NCI-H524 treated with DMSO at 0.1 percent for 48 hours (cell line): ENCODE results near the gene RFC5.
"Not testable (repeated sequence)": the region's sequence is repeated elsewhere in the genome, so short reads cannot be mapped to it uniquely, and the experiment has no call there.

ENCODE experiments used
- DNase-seq: peaks from one replicate; lab custom pipeline; 2025; lab: John Stamatoyannopoulos, UW

The RFC5 gene

GRCh38 chr12:118016424-118017264 is at the start of gene RFC5:
TSS of gene RFC5 (plus strand) at chr12:118016703. CDS start at chr12:118016828, 125 bp downstream.
- peak; percentile 79 for DNase-seq

GRCh38 chr12:117967043-117967442 is 49.5 kb upstream of the RFC5 start:
- no peak for DNase-seq

GRCh38 chr12:117967512-117967911 is 49.0 kb upstream of the RFC5 start:
- no peak for DNase-seq

- no peak for DNase-seq
Observed at GRCh38 chr12:117968151-117968789, 48.2 kb upstream of the RFC5 start.

- peak; percentile 41 for DNase-seq
Observed at GRCh38 chr12:117968826-117969659, 47.5 kb upstream of the RFC5 start, which contains the start of gene KSR2. TSS of gene KSR2 (minus strand) at chr12:117968990. CDS start at chr12:117968255, 735 bp downstream.

- no peak for DNase-seq
Observed at GRCh38 chr12:117970334-117970733, 46.2 kb upstream of the RFC5 start.

- peak; percentile 29 for DNase-seq
Observed at GRCh38 chr12:117972301-117972700, 44.2 kb upstream of the RFC5 start.

GRCh38 chr12:117975006-117975405 is 41.5 kb upstream of the RFC5 start:
- DNase-seq, result no peak

GRCh38 chr12:117977373-117977772 is 39.1 kb upstream of the RFC5 start:
- no peak for DNase-seq

- DNase-seq, result peak; percentile 7
Observed at GRCh38 chr12:117980616-117981015, 35.9 kb upstream of the RFC5 start.

- peak; percentile 30 for DNase-seq
Observed at GRCh38 chr12:117981267-117981666, 35.2 kb upstream of the RFC5 start.

- DNase-seq, result no peak
Observed at GRCh38 chr12:117985182-117985581, 31.3 kb upstream of the RFC5 start.

GRCh38 chr12:117986705-117987469 is 29.6 kb upstream of the RFC5 start:
- no peak for DNase-seq

- DNase-seq, result no peak
Observed at GRCh38 chr12:117994551-117995438, 21.7 kb upstream of the RFC5 start.

GRCh38 chr12:117998719-117999118 is 17.8 kb upstream of the RFC5 start:
- no peak for DNase-seq

- DNase-seq, result not testable (repeated sequence)
Observed at GRCh38 chr12:117999806-118000205, 16.7 kb upstream of the RFC5 start.

GRCh38 chr12:118010903-118011302 is 5.6 kb upstream of the RFC5 start:
- no peak for DNase-seq

GRCh38 chr12:118011377-118011776 is 5.1 kb upstream of the RFC5 start:
- DNase-seq, result no peak

- no peak for DNase-seq
Observed at GRCh38 chr12:118011961-118012360, 4.5 kb upstream of the RFC5 start.

GRCh38 chr12:118013283-118013682 is 3.2 kb upstream of the RFC5 start:
- DNase-seq, result no peak

GRCh38 chr12:118015306-118015705 is 1.2 kb upstream of the RFC5 start:
- no peak for DNase-seq
